Keratinocyte (primary cell): ENCODE data around the gene CRAMP1.

Experiments used
- EZH2 ChIP-seq: IDR thresholded peaks from one replicate; pipeline ENCODE4 v1.6.1; 2012; ENCODE audit warnings: inconsistent platforms, mild to moderate bottlenecking, low read length, moderate library complexity
- TF ChIP-seq, protein P1 (sequence below), 3 experiments: IDR thresholded peaks in 1 of 3; conservative IDR thresholded peaks in 1 of 3; optimal IDR thresholded peaks in 1 of 3; 2 replicates in 2 of 3; 3 replicates in 1 of 3; pipeline versions ENCODE3 to v1.5.1; 2011; ENCODE audit warnings: low read length in 3 of 3, mild to moderate bottlenecking in 3 of 3, moderate library complexity in 2 of 3, control low read depth in 1 of 3, inconsistent platforms in 1 of 3; ENCODE audit not compliant: insufficient read depth in 2 of 3; ENCODE audit errors: extremely low read depth in 1 of 3

DNA sequence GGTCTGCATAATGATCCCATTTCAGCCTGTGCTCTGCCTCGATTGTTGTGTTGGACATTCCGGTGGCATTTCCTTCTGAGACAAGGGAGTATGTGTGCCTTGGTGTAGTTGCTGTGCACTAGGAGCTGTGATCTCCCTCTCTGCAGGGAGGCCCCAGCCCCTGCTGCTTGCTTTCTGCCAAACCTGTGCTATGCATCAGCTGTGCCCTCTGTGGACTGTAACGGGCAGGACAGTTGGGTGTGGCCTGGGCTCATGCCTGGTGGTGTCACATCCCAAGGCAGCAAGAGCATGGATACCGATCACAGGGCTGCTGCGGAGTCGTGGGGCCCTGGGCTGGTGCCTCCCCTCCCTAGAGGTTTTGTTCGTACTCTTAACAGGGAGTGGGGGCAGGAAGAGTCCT, 62.1 kb downstream of the CRAMP1 start:
- TF ChIP-seq, protein P1, sequence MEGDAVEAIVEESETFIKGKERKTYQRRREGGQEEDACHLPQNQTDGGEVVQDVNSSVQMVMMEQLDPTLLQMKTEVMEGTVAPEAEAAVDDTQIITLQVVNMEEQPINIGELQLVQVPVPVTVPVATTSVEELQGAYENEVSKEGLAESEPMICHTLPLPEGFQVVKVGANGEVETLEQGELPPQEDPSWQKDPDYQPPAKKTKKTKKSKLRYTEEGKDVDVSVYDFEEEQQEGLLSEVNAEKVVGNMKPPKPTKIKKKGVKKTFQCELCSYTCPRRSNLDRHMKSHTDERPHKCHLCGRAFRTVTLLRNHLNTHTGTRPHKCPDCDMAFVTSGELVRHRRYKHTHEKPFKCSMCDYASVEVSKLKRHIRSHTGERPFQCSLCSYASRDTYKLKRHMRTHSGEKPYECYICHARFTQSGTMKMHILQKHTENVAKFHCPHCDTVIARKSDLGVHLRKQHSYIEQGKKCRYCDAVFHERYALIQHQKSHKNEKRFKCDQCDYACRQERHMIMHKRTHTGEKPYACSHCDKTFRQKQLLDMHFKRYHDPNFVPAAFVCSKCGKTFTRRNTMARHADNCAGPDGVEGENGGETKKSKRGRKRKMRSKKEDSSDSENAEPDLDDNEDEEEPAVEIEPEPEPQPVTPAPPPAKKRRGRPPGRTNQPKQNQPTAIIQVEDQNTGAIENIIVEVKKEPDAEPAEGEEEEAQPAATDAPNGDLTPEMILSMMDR (optimal IDR thresholded peaks at IDR 0.05 in 1 of 3, IDR thresholded peaks at IDR 0.05 in 1 of 3, conservative IDR thresholded peaks at IDR 0.05 in 1 of 3; ENCODE audit: extremely low read depth in 1 of 3, insufficient read depth in 2 of 3, low read length in 3 of 3) = no peak
- TF ChIP-seq EZH2 = no peak
